GM18909 (cell line): ENCODE data around the gene RAB39A.

Source experiments
- ATAC-seq: cut with Tn5 transposase; IDR thresholded peaks from one replicate; pipeline ENCODE4 v1.9.1; 2021; ENCODE audit warnings: mild to moderate bottlenecking; ENCODE audit not compliant: unreplicated experiment, poor library complexity

The RAB39A gene

GRCh38 chr11:107957109-107957588 is 28.9 kb downstream of the RAB39A start:
- ATAC-seq = peak; percentile 64

GRCh38 chr11:107961480-107961879 is 33.2 kb downstream of the RAB39A start:
- ATAC-seq = no peak

GRCh38 chr11:107962181-107962580 is 33.9 kb downstream of the RAB39A start:
- no peak for ATAC-seq

- no peak for ATAC-seq
Measured at GRCh38 chr11:107963091-107963490, 34.8 kb downstream of the RAB39A start.

GRCh38 chr11:107969219-107969618 is 41.0 kb downstream of the RAB39A start:
- ATAC-seq = no peak

- no peak for ATAC-seq
Measured at GRCh38 chr11:107970049-107970448, 41.8 kb downstream of the RAB39A start.

- no peak for ATAC-seq
Measured at GRCh38 chr11:107973641-107974040, 45.4 kb downstream of the RAB39A start.

- no peak for ATAC-seq
Measured at GRCh38 chr11:107988397-107989158, 60.3 kb downstream of the RAB39A start.

- ATAC-seq = no peak
Measured at GRCh38 chr11:107991868-107992414, 63.7 kb downstream of the RAB39A start.

- no peak for ATAC-seq
Measured at GRCh38 chr11:107996006-107996776, 67.9 kb downstream of the RAB39A start.

GRCh38 chr11:107998761-107999160 is 70.5 kb downstream of the RAB39A start:
- ATAC-seq = no peak

- peak; percentile 90 for ATAC-seq
Measured at GRCh38 chr11:107999759-108000455, 71.7 kb downstream of the RAB39A start.

- ATAC-seq = no peak
Measured at GRCh38 chr11:108002476-108002875, 74.2 kb downstream of the RAB39A start.

GRCh38 chr11:108003623-108004022 is 75.4 kb downstream of the RAB39A start:
- no peak for ATAC-seq

- ATAC-seq = no peak
Measured at GRCh38 chr11:108007819-108008218, 79.6 kb downstream of the RAB39A start.

GRCh38 chr11:108008656-108009496 is 80.6 kb downstream of the RAB39A start, which contains the start of gene CUL5:
CUL5 (plus strand) TSS chr11:108008898; CDS start chr11:108009349, 451 bp downstream.
- peak; percentile 90 for ATAC-seq

- ATAC-seq = peak; percentile 19
Measured at GRCh38 chr11:108009497-108010370, 81.5 kb downstream of the RAB39A start.

- no peak for ATAC-seq
Measured at GRCh38 chr11:108012139-108012725, 84.0 kb downstream of the RAB39A start.
